ENCODE results near the gene TSPAN12. TPM values are rescaled to one million over a fixed set of nuclear protein-coding genes. Genes with fewer than 3 reads are reported as not detected.

Gene TSPAN12
- total RNA-seq, 1 experiment from 2014 or later: 8.7 TPM

- DNase-seq: no peak
Measured at GRCh38 chr7:120842121-120842621, 15.8 kb downstream of the TSPAN12 start.

More at GRCh38 chr7:120842121-120842621, 15.8 kb downstream of the TSPAN12 start:
- Histone ChIP-seq H3K79me2 (ENCODE audit: insufficient read depth, low read length) (no peaks in the 10 kb centered on the region), H3K27ac (ENCODE audit: insufficient read length, low read depth, low read length) (no peak overlapping the region), H2BK20ac (ENCODE audit: low read depth, low read length, poor library complexity, severe bottlenecking) (no peak overlapping the region), H2AFZ (ENCODE audit: low read length) (no peak overlapping the region), H4K91ac (ENCODE audit: insufficient read length, low read depth, low read length) (no peak overlapping the region), H4K8ac (replicated peaks; ENCODE audit: insufficient read length, low read depth, low read length) (no peak overlapping the region), H3K9me3 (ENCODE audit: control insufficient read depth, low read depth, low read length) (no peaks in the 10 kb centered on the region), H4K5ac (ENCODE audit: insufficient read length, low read depth, low read length) (no peak overlapping the region), H2BK12ac (ENCODE audit: insufficient read length, low read depth, low read length) (no peak overlapping the region), H3K23ac (ENCODE audit: insufficient read length, low read depth, low read length) (no peak overlapping the region), H3K18ac (ENCODE audit: insufficient read length, low read depth, low read length) (no peak overlapping the region), H3K4ac (ENCODE audit: low read depth, low read length) (no peak overlapping the region), H3T11ph (ENCODE audit: low read length) (no peak overlapping the region), H3K56ac (ENCODE audit: insufficient read length, low read depth, low read length) (no peak overlapping the region), H2BK15ac (ENCODE audit: low read depth, low read length) (no peak overlapping the region), H3K4me2 (ENCODE audit: insufficient read depth, insufficient read length, low read length) (no peak overlapping the region), H3K14ac (ENCODE audit: insufficient read depth, low read length) (no peak overlapping the region), H2BK120ac (ENCODE audit: low read depth, low read length, poor library complexity, severe bottlenecking) (no peak overlapping the region), H2BK5ac (ENCODE audit: insufficient read length, low read length) (no peak overlapping the region), H3K9ac (ENCODE audit: extremely low read depth, insufficient read length, low read length) (no peak overlapping the region), H3K4me1 (ENCODE audit: insufficient read depth, low read length) (no peaks in the 10 kb centered on the region), H3K79me1 (ENCODE audit: insufficient read depth, low read depth, low read length, poor library complexity, severe bottlenecking) (no peaks in the 10 kb centered on the region), H4K20me1 (ENCODE audit: control insufficient read depth, insufficient read depth, insufficient read length) (no peaks in the 10 kb centered on the region), H2AK5ac (ENCODE audit: insufficient read length, low read length) (no peak overlapping the region), H3K23me2 (ENCODE audit: insufficient read length, low read depth, low read length, poor library complexity, severe bottlenecking) (no peaks in the 10 kb centered on the region), H3K27me3 (ENCODE audit: insufficient read depth, low read length) (no peaks in the 10 kb centered on the region)
- Mint-ChIP-seq H3K4me1 (peaks cover 37 to 43% of the 10 kb centered on the region in 2 experiments), H3K4me3 (no peak overlapping the region), H3K36me3 (ENCODE audit: insufficient read depth in 1 of 3, low read depth in 3 of 3) (peaks cover 19 to 28% (median 21%) of the 10 kb centered on the region in 3 experiments), H3K27me3 (ENCODE audit: low read depth) (no peaks in the 10 kb centered on the region), H3K27ac (peak overlapping the region in 1 of 3 experiments; percentile 69; a peak in 2 of 7 replicates), H3K9me3 (peaks cover 9 to 11% of the 10 kb centered on the region in 2 experiments; a peak in 4 of 5 replicates)
- no peak for TF ChIP-seq CTCF (conservative IDR thresholded peaks at IDR 0.05)
- no CpG with 5 or more reads among the region's 4 CpGs for WGBS (ENCODE audit: extremely low coverage, insufficient read length, low lambda C conversion rate)
